Glomerular visceral epithelial cell (primary cell): Measurements from ENCODE around the gene CENPV.
"Not testable (repeated sequence)": the region's sequence is repeated elsewhere in the genome, so short reads cannot be mapped to it uniquely, and the experiment has no call there.

Experiments used
- DNase-seq: peaks from one replicate; pipeline ENCODE4 v3.0.0-alpha.2; 2016; ENCODE audit errors: extremely low spot score

CENPV gene

DNA sequence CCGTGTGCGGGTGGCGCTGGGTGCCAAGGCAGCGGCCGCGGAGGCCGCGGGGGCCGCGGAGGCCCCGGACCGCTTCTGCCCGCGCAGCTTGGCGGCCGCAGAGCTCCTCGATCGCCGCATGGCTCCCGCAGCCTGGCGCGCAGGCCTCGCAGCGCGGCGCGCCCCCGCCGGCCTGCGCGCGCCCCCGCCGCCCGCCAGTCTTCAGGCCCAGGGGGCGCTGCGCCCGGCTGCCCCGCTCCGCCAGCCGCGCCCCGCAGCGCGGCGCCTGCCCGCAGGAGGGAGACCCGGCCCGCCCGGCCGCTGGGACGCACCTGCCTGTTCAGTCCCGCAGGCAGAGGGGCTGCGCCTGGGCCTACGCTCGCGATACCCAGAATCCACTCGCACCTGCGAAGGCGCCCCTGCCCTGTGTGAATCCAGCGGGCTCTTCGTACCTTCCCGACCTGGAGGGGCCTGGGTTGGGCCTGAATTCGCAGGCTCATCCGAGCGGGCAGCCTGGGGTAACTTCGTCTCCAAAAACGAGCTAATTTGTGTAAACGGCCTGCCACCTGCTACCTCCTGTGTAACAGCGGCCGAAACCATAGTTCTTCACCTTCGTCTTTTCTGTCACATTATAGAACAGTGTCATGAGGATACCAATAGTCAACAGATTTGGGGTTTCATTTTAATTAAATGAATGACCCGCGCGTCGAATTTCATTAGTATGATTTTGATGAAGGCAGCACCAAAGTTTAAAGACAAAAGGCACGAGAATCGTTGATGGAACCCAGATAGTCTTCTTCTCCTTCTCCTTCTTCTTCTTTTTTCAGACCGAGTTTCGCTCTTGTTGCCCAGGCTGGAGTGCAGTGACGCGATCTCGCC is at the start of gene CENPV:
Gene CENPV, minus strand, starts transcription at position 153 of the 858 bp plus-strand sequence. Its CDS starts 33 bp downstream, at position 120.
- DNase-seq = peak; percentile 30

- DNase-seq = no peak
Measured at GRCh38 chr17:16398270-16399267, 45.3 kb upstream of the CENPV start.

GRCh38 chr17:16396693-16397092 is 43.4 kb upstream of the CENPV start:
- DNase-seq = not testable (repeated sequence)

DNA sequence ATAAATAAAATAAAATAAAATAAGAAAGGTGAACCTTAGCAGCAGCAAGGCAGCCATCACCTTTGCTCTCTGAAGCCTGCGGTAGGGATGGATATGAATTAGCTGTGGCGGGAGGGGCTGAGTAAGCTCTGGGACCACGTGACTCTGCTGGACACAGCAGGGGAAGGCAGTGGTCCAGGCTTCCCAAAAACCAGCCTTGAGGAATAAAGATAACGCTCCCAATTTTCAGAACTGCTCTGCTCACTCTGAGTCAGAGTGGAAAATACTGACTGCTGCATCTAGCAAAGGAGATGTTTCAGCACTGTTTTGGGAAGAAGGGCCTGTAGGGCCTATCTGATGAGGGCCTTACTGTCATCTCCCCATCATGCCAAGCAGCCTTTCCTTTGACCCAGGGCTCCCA is 42.6 kb upstream of the CENPV start:
- DNase-seq = not testable (repeated sequence)

DNA sequence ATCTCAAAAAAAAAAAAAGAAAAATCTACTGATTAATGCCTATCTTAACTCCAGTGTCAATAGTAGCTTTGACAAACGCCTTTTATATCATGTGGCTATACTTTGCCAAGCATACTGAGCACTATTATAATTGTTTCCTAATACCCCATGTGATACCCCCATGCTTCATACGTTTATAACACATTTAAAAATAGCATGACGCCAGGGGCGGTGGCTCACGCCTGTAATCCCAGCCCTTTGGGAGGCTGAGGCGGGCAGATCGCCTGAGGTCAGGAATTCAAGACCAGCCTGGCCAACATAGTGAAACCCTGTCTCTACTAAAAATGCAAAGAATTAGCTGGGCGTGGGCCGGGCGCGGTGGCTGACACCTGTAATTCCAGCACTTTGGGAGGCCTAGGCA is 39.2 kb upstream of the CENPV start:
- DNase-seq = not testable (repeated sequence)

DNA sequence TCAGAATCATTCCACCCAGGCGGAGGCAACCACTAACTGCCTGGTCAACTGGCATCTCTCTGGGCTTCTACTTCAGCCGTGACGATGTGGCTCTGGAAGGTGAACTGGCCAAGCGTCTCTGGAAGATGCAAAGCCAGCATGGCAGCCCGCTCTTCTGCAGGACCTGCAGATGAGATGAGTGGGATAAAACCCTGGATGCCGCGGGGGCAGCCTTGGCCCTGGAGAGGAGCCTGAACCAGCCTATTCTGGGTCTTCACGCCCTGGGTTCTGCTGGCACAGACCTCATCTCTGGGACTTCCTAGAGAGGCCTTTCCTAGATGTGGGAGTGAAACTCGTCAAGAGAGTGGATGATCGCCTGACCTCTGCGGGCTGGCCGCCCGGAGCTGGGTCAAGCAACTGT is 38.2 kb upstream of the CENPV start:
- DNase-seq = no peak

DNA sequence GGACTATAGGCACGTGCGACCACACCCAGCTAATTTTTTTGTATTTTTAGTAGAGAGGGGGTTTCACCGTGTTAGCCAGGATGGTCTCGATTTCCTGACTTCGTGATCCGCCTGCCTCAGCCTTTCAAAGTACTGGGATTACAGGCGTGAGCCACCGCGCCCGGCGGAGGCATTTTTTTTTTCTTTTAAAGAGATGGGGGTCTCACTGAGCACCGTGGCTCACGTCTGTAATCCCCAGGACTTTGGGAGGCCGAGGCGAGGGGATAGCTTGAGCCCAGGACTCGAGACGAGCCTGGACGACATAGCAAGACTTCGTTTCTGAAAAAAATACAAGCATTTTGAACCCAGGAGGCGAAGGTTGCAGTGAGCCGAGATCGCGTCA is 32.8 kb upstream of the CENPV start:
- DNase-seq = not testable (repeated sequence)

DNA sequence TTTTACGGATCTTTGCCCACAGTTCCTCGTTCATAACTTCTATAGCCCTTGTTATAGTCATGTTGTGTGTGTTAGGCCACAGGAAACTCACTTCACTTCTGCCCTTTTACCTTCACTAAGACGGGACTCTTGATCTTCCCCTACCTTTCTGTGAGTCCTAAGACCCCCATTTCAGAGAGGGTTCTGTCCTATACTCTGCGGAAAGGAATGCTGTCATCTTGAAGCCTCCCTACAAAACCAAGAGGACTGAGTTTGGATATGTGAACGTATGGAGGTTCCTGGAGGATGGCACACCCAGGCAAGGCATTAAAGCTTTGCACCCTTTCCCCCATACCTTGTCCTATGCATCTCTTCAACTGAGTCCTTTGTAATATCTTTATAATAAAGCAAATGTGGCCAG is 31.3 kb upstream of the CENPV start:
- no peak for DNase-seq

DNA sequence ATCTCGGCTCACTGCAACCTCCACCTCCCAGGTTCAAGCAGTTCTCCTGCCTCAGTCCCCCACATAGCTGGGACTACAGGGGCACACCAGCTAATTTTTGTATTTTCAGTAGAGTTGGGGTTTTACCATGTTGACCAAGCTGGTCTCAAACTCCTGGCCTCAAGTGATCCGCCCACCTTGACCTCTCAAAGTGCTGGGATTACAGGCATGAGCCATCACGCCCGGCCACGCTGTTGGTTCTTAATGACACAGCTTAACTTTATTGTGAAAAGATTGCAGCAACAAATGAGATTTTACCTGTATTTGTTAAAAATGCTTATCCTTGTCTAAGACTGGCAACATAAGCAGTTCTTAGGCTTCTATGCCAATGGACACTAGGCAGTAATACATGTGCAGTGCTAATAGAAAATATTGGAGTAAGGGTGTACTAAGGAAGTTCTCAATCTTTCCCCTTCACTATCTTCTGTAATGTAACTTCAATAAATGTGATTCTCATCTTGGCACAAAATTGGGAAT is 30.6 kb upstream of the CENPV start:
- DNase-seq = no peak

DNA sequence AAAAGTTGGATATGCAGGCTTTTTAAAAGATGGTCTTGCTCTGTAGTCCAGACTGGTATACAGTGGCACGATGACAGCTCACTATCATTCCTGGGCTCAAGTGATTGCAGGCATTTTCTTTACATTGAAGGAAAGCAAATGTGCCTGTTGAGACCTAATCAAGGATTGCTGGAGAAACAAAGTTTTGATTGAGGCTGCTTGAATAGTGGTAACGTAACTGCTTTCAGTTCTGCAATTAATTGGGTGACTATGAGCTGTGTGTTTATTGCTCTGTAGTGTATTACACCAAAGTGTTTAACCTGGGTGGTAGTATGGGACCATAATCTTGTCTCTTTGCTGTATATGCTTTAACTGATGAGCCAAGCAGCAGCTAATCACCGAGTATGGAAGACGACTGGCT is 29.9 kb upstream of the CENPV start:
- no peak for DNase-seq

DNA sequence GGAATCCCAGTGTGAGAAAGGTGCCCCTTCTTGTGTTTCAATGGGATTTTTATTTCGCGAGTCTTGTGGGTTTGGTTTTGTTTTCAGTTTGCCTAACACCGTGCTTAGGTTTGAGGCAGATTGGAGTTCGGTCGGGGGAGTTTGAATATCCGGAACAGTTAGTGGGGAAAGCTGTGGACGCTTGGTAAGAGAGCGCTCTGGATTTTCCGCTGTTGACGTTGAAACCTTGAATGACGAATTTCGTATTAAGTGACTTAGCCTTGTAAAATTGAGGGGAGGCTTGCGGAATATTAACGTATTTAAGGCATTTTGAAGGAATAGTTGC is 28.2 kb upstream of the CENPV start:
- no peak for DNase-seq

DNA sequence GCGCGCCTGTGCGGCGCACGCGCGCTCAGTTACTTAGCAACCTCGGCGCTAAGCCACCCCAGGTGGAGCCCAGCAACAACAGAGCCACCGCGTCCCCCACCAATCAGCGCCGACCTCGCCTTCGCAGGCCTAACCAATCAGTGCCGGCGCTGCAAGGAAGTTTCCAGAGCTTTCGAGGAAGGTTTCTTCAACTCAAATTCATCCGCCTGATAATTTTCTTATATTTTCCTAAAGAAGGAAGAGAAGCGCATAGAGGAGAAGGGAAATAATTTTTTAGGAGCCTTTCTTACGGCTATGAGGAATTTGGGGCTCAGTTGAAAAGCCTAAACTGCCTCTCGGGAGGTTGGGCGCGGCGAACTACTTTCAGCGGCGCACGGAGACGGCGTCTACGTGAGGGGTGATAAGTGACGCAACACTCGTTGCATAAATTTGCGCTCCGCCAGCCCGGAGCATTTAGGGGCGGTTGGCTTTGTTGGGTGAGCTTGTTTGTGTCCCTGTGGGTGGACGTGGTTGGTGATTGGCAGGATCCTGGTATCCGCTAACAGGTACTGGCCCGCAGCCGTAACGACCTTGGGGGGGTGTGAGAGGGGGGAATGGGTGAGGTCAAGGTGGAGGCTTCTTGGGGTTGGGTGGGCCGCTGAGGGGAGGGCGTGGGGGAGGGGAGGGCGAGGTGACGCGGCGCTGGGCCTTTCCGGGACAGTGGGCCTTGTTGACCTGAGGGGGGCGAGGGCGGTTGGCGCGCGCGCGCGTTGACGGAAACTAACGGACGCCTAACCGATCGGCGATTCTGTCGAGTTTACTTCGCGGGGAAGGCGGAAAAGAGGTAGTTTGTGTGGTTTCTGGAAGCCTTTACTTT is 27.6 kb upstream of the CENPV start, which contains the start of gene UBB:
Gene UBB, plus strand, starts transcription at position 452 of the 856 bp plus-strand sequence. CDS start 817 bp downstream, outside the sequence.
- DNase-seq = peak; percentile 99

DNA sequence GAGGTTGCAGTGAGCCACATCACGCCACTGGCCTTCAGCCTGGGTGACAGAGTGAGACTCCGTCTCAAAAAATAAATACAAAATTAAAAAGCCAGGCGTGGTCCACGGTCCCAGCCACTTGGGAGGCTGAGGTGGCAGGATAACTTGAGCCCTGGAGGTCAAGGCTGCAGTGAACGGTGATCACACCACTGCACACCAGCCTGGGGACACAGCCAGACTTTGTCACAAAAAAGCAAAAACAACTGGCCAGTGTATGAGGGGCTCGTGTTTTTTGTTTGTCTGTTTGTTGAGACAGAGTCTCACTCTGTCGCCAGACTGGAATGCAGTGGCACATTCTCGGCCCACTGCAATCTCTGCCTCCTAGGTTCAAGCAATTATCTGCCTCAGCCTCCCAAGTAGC is 26.4 kb upstream of the CENPV start:
- no peak for DNase-seq

DNA sequence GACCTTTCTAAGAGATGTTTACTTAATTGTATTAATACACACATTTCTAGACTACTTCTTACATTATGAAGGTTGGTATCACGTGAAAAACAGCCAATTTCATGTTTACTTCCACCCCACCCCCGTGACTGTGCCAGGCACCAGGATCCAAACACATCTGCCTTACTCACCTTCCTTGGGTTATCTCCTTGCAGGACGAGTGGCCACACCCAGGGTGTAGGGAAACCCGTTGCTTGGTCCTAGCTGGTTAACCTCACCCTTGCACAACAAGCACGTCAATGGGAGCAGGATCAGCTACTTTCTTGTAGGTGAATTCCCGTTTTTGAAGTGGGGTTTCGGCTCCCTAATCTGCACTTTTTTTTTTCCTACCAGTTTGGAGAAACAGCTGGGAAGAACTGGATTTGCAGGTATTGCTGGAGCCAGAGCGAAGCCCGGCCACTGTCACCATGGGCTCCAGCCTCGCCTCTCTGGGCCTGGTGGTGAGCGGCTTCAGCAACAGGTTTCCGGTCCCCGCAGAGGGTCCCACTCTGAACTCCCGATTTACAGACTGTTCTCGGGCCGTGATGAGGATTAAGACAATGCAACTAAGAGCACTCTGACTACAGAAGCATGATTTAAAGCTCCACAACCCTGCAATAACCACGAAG is 25.5 kb upstream of the CENPV start:
- no peak for DNase-seq

DNA sequence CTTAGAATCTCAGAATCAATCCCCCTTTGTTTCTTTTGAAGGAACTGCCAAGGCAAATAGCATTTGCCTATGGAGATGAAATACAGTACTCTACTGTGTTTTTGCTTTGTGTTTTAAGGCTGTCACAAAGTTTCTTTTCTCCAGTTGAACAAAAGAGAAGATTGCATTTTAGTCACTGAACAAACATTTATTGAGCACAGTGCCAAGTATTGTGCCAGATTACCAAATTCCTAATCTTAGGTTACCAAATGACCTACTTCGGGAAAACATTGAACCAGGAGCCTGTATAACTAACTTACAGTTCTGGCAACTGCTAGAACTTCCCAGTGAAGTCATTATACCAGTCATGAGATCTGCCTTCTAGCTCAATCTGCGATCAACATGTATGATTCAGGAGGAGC is 24.7 kb upstream of the CENPV start:
- DNase-seq = no peak

DNA sequence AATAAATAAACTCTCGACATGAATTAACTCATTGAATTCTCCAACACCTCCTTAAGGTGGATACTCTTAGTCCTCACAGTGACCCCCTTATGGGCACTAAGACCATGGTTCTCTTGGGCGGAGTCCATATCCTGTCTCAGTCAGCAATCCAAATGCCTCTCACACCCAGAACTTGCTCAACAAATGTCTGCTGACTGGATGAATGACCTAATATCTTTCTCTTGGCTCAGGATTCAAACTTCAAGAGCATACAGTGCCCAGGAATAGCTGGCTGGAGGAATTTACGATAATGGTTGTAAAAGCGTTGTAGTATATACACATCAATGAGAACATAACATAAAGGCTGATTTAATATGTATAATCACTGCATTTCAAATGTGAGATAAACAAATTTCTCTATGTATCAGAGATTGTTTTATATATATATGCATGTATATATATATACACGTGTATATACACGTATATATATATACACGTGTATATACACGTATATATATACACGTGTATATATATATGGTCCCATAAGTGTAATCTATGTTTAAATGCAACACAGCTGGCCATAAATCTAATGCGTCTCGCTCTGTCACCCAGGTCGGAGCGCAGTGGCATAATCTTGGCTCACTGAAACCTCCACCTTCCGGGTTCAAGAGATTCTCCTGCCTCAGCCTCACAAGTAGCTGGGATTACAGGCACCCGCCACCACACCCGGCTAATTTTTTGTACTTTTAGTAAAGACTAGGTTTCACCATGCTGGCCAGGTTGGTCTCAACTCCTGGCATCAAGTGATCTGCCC is 21.1 kb upstream of the CENPV start:
- no peak for DNase-seq

- no peak for DNase-seq
Measured at GRCh38 chr17:16371742-16372141, 18.5 kb upstream of the CENPV start.

- no peak for DNase-seq
Measured at GRCh38 chr17:16364625-16365024, 11.4 kb upstream of the CENPV start.

DNA sequence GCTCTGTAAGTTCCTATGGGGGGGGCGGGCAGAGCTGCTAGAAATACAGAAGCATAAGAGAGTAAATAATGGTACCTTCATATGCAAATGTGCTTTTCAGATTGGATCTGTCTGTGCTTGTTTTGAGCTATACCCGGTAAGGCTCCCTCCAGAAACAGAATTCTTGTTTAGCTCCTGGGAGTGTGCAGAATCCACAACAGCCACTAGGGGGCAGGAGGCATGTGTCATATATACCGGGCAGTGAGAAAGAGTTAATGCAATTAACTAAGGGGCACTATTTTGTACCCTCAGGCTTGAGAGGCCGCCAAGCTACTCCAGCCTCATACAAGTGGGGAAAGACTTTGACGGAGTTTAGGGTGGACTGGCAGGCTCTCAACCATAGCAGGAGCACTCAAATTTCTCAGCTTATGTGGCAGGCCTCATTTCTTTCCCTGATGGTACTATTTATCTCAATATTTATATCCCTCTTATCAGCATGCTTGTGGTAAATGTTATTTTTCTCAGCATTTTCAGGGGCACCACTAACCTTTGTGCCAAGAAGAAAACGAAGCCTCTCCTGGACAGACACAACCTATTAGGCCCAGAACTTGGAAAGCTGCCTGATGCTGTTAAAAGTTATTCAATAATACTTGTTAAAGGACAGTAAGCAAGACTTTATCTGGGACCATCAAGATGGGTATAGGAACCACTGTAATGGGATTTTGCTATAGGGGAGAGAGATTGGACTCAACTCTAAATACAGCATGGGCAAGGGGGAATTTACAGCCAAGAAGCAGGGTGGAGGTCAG is 10.7 kb upstream of the CENPV start:
- peak; percentile 69 for DNase-seq
